ENCODE results near the gene SEC24B. TPM values are rescaled to one million over a fixed set of nuclear protein-coding genes. Genes with fewer than 3 reads are reported as not detected.

Gene SEC24B
- total RNA-seq, 1 donor from 2014 or later = 32.1 TPM

DNA sequence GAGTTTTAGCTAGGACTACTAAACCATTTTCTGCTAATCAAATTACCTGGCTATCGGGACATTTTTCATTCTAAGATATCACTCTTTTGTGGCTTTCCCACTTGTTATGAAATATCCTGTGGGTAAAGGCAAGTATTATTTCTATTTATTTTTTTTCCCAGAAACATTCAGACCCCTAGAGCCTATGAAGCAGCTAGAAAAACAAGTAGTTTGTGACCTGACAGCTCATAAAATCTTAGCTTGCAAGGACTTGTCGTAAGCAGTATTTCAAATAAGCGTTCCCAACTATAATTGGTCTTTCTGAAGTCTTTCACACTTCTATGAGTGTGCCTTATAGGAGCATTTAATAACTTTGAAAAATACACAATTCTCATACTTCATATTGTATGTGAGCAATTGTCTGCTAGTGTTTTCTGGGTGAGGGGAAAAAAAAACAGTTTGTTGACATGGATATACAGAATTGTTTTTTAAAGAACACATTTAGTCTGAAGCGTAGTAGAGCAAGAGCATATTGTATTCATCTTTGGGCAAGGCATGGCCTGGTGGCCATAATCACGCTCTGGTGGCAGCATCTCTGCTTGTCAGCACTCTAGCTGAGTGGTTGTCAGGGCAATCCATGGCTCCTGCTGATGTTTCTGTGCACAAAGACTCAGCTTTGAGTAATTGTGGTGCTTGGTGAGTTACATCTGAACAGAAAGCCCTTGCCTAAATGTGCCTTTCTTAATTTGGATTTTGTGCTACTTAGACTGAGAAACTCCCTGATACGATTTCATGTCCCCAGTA lies 129.0 kb downstream of the SEC24B start:
- peak overlapping the region; percentile 11 for H3K4me3 Mint-ChIP-seq
- Histone ChIP-seq H3K4me3 (no peak overlapping the region), H3F3A (ENCODE audit: low read depth) (peaks cover 15% of the 10 kb centered on the region), H3K4me2 (peak overlapping the region; percentile 9), H2AFZ (replicated peaks) (no peak overlapping the region), H3K9me3 (ENCODE audit: low read depth) (no peaks in the 10 kb centered on the region), H3K27me3 (peaks cover 9% of the 10 kb centered on the region), H4K20me1 (ENCODE audit: low read depth) (no peaks in the 10 kb centered on the region), H3K9ac (no peak overlapping the region), H3K36me3 (no peaks in the 10 kb centered on the region), H3K27ac (no peak overlapping the region), H3K4me1 (peaks cover 27% of the 10 kb centered on the region), H3K79me2 (ENCODE audit: low read depth) (peaks cover 15% of the 10 kb centered on the region)
- peaks cover 27% of the 10 kb centered on the region for H3K4me1 Mint-ChIP-seq
- H3K27me3 Mint-ChIP-seq (ENCODE audit: insufficient read depth, low read depth) = peaks cover 5% of the 10 kb centered on the region
- peaks cover 6% of the 10 kb centered on the region for H3K36me3 Mint-ChIP-seq
- peak; percentile 40 for DNase-seq (ENCODE audit: low spot score)
- TF ChIP-seq EZH2 (IDR thresholded peaks at IDR 0.05) = no peak
- TF ChIP-seq CTCF (IDR thresholded peaks at IDR 0.05) = no peak
- no peak for TF ChIP-seq EZH2phosphoT487 (IDR thresholded peaks at IDR 0.05)
- no peaks in the 10 kb centered on the region for H3K9me3 Mint-ChIP-seq
- peak overlapping the region; percentile 15 for H3K27ac Mint-ChIP-seq

- Mint-ChIP-seq H3K9me3 (peaks cover 4% of the 10 kb centered on the region), H3K4me1 (no peaks in the 10 kb centered on the region), H3K27me3 (ENCODE audit: insufficient read depth, low read depth) (no peaks in the 10 kb centered on the region), H3K27ac (no peak overlapping the region), H3K4me3 (no peak overlapping the region), H3K36me3 (peaks cover 5% of the 10 kb centered on the region)
- Histone ChIP-seq H3K27ac (no peak overlapping the region), H3K4me1 (no peaks in the 10 kb centered on the region), H3K9ac (no peak overlapping the region), H3K27me3 (no peaks in the 10 kb centered on the region), H2AFZ (replicated peaks) (no peak overlapping the region), H4K20me1 (ENCODE audit: low read depth) (no peaks in the 10 kb centered on the region), H3K4me3 (no peak overlapping the region), H3K9me3 (ENCODE audit: low read depth) (no peaks in the 10 kb centered on the region), H3K36me3 (no peaks in the 10 kb centered on the region), H3K79me2 (ENCODE audit: low read depth) (no peaks in the 10 kb centered on the region), H3K4me2 (no peak overlapping the region), H3F3A (ENCODE audit: low read depth) (no peaks in the 10 kb centered on the region)
- no peak for DNase-seq (ENCODE audit: low spot score)
- TF ChIP-seq CTCF (IDR thresholded peaks at IDR 0.05) (no peak), EZH2 (IDR thresholded peaks at IDR 0.05) (no peak), EZH2phosphoT487 (IDR thresholded peaks at IDR 0.05) (no peak)
These were observed 137.9 kb downstream of the SEC24B start for GRCh38 chr4:109571494-109571893.

- TF ChIP-seq CTCF (IDR thresholded peaks at IDR 0.05) (no peak), EZH2 (IDR thresholded peaks at IDR 0.05) (no peak), EZH2phosphoT487 (IDR thresholded peaks at IDR 0.05) (no peak)
- no peaks in the 10 kb centered on the region for H3K9me3 ChIP-seq (ENCODE audit: low read depth)
- Mint-ChIP-seq H3K4me3 (no peak overlapping the region), H3K36me3 (peaks cover 5% of the 10 kb centered on the region), H3K4me1 (no peaks in the 10 kb centered on the region), H3K27me3 (ENCODE audit: insufficient read depth, low read depth) (no peaks in the 10 kb centered on the region), H3K27ac (no peak overlapping the region), H3K9me3 (peaks cover 4% of the 10 kb centered on the region)
- no peak for DNase-seq (ENCODE audit: low spot score)
- H3K9ac ChIP-seq = no peak overlapping the region
- H3F3A ChIP-seq (ENCODE audit: low read depth) = no peaks in the 10 kb centered on the region
- no peak overlapping the region for H2AFZ ChIP-seq (replicated peaks)
- no peaks in the 10 kb centered on the region for H4K20me1 ChIP-seq (ENCODE audit: low read depth)
- no peak overlapping the region for H3K27ac ChIP-seq
- H3K4me1 ChIP-seq = no peaks in the 10 kb centered on the region
- H3K27me3 ChIP-seq = no peaks in the 10 kb centered on the region
- no peak overlapping the region for H3K4me2 ChIP-seq
- H3K36me3 ChIP-seq = no peaks in the 10 kb centered on the region
- no peaks in the 10 kb centered on the region for H3K79me2 ChIP-seq (ENCODE audit: low read depth)
- no peak overlapping the region for H3K4me3 ChIP-seq
These were observed 138.5 kb downstream of the SEC24B start for GRCh38 chr4:109572154-109572553.
